Measurements from ENCODE around the gene SFT2D3.

SFT2D3 gene

DNA sequence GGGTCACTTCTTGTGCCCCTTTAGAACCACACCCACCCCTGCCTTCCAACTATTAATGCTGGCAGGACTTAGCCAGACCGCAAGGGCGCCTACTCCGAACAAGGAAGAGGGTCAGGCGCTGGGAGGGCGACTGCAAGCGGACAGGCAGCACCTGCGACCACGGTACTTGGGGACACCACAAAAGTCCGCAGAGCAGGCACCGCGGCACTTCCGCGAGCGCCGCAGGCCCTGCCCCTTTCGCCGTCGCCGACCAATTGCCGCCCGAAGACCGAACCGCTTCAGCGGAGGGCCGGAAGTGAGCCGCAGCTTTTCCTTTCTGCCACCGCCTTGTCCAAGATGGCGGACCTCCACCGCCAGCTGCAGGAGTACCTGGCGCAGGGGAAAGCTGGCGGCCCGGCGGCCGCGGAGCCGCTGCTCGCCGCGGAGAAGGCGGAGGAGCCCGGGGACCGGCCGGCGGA lies at the start of gene SFT2D3:
Gene SFT2D3, plus strand, starts transcription at position 305 of the 458 bp plus-strand sequence. Its CDS starts 32 bp downstream, at position 337.
- DNase-seq (ENCODE audit: low read depth, low spot score) = peak; percentile 78

DNA sequence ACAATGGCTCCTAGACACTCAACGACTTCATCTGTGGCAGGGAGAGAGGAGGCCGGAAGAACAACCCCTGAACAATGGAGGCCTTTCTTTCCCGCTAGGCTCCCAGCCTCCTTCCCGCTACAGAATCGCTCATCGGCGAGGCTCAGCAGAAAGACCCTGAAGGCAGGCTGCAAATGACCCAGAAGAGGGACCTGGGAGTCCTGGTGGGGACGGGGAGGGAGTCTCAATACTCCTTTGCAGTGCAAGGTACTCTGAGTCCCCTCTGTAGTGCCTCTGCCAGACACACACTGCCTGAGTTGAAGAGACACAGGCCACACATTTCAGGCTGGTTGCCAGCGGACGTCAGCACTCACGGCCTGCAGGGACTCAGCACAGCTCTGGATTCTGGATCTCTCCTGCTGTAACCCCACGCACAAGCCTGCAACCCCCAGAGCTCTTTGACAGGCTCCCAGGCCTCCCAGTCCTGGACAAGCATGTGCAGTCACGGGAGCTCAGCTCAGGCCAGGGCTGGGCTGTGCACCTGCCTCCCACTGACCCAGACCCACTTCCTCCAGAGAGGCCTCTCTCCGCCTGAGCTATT lies 49.2 kb upstream of the SFT2D3 start:
- DNase-seq (ENCODE audit: low read depth, low spot score) = no peak

GRCh38 chr2:127652786-127653357 lies 48.4 kb upstream of the SFT2D3 start:
- no peak for DNase-seq (ENCODE audit: low read depth, low spot score)

DNA sequence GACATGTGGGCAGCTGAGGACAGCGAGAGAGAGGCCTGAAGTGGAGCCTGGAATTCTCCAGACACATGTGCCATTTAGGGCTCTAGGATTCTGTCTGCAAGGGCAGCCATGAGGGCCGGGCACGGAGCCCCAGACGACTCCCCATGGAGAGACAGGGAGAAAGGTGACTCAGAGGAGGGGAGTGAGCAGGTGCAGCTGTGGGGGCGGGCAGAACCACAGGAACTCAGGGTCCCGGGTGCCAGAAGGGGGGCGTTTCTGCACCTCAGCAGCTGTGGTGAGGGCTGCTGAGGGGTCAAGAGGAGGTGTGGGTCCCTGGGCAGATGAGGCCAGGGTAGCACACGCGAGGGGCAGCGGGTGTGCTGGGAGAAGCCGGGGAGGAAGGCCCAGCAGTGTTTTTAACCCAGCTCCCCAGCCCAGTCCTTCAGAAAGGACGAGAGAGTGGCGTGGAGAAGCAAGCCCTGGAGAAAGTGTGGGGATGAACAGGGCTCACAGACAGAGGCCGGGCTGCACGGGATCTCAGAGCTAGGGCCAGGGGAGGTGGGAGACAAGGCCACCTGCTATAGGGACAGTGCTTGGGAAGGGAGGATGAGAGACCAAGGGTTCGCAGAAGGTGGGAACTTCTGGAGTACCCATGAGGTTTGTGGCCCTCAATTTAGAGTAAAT lies 47.7 kb upstream of the SFT2D3 start:
- no peak for DNase-seq (ENCODE audit: low read depth, low spot score)

- no peak for DNase-seq (ENCODE audit: low read depth, low spot score)
Measured at GRCh38 chr2:127654084-127654837, 47.0 kb upstream of the SFT2D3 start.

- no peak for DNase-seq (ENCODE audit: low read depth, low spot score)
Measured at GRCh38 chr2:127654838-127655175, 46.5 kb upstream of the SFT2D3 start.

- DNase-seq (ENCODE audit: low read depth, low spot score) = no peak
Measured at GRCh38 chr2:127655209-127656073, 45.9 kb upstream of the SFT2D3 start.

GRCh38 chr2:127656569-127657231 lies 44.6 kb upstream of the SFT2D3 start:
- no peak for DNase-seq (ENCODE audit: low read depth, low spot score)

DNA sequence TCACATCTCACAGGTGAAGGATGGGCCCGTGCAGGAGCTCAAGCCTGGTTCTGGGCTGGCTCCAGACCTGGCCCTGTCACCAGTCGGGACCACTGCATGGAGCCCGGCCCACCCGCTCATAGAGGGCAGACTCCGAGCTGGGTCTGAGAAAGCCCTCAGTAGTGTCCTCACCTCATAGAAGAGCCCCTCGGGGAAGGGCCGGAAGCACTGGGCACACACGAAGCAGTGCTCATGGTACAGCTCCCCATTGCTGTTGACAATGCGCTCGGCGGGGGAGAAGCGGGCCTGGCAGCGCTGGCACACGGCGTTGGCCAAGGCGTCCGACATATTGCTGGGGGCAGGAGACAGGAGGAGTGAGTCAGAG lies 44.1 kb upstream of the SFT2D3 start:
- no peak for DNase-seq (ENCODE audit: low read depth, low spot score)

- DNase-seq (ENCODE audit: low read depth, low spot score) = no peak
Measured at GRCh38 chr2:127658146-127658545, 43.2 kb upstream of the SFT2D3 start.

DNA sequence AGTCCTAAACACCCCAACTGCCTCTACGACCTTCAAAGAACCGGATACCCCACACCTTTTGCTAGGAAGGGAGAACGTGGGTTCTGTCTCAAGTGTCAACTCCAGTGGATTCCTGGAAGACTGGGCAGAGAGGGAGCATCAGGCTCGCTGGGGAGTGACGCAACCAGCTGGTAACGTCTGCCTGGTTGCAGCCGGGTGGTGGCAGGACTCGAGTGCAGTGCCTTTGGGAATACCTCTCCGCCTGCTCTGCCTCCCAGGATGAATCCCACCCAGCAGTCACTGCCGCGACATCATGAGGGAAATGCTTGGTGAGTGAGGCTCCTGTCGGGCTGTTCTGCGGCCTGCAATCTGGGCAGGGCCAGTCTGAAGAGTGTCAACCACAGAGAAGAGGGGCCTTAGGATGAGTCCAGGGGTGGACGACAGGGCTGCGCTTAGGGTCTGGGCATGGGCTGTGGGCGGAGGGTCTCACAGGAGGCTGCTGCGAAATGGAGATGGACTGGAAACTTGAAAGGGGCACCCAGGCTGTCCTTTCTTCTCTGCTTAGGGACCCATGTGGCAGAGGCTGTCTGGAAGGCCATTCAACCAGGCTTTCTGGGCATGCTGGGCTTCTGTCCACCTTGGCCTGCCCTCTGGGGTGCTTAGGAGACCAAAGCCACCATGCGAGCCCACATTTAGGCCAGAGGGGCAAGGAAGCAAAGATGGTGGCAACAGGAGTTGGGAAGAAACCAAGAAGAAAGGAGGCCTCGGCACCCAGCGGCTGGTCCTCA lies 42.5 kb upstream of the SFT2D3 start:
- no peak for DNase-seq (ENCODE audit: low read depth, low spot score)

DNA sequence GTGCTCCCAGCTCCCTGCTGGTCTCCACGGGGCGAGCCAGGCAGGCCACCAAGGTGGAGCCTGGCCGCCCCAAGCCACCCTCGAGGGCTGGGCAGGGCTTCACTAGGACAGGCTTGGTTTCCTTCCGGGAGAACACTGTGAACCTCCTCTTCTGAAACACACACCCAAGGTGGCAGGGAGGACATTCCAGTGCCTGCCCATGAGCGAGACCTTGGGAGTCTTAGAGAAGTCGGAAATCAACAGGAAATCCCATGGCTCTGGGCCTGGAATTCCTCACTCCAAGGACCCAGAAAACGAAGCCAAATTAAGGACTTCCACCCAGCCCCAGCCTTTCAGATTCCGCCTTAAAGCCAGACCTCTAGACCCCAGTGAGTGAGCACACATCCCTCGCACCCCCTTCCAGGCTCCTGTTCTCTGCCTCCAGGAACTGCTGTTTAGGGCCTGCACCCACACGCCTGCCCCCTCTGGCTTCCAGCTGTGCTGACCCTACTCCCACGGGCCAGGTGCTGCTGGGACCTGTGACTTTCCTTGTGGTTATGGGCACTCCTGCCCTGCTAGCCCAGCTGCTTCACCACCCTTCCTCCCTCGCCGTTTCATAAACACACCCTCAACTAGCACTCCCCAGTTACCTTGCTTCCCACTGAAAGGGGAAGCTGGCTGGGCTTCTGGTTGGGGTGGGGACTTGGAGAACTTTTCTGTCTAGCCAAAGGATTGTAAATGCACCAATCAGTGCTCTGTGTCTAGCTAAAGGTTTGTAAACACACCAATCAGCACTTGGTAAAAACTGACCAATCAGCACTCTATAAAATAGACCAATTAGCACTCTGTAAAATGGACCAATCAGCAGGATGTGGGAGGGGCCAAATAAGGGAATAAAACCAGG lies 41.6 kb upstream of the SFT2D3 start:
- no peak for DNase-seq (ENCODE audit: low read depth, low spot score)

- no peak for DNase-seq (ENCODE audit: low read depth, low spot score)
Measured at GRCh38 chr2:127660291-127660578, 41.1 kb upstream of the SFT2D3 start.

DNA sequence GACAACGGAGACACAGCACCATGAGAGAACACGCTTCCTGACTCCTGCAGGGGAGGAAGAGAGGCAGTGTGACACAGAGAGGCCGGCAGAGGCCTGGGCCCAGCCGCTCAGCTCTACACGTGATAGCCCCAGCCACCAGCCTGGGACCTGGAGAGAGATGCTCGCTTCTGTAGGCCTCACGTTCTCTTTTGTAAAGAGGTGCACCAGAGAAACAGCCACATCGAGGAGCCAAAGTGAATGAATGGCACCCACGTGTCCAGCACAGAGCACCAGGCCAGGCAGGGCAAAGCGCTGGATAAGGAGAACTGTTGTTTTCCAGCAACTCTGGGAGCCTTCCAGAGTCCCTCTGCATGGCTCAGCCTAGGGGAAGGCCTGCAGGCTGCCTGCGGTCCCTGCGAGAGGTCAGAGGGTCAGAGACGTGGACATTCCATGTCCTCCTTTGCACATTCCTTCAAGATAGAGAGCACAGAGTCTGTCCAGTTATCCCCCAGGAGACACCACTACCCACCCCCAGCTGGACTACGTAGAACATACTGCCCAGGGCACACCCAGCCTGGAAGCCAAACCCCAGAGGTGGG lies 40.1 kb upstream of the SFT2D3 start:
- DNase-seq (ENCODE audit: low read depth, low spot score) = no peak

GRCh38 chr2:127661949-127662510 lies 39.3 kb upstream of the SFT2D3 start:
- DNase-seq (ENCODE audit: low read depth, low spot score) = no peak

GRCh38 chr2:127662937-127663565 lies 38.2 kb upstream of the SFT2D3 start:
- DNase-seq (ENCODE audit: low read depth, low spot score) = no peak

DNA sequence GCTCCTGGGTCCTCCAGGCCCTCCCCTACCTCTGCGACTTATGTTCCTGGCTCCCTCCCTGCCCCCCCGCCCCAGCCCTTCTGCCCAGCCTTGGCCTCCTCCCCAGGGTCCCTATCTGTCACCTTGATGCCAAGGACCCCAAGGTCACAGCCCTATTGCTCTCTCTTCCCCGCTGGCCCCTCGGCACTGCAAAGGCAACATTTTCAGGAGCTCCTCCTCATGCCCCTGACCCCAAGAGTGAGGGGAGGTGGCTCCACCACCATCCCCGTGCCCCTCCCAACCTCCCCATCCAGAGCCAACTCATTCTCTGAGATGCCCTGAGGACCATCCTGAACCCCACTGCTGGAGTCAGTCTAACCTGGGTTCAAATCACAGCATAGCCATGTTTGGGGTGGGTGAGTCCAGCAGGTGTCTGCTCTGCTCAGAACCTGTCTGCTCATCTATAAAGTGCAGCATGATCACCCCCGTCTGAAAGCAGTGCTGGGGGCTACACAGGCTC lies 37.7 kb upstream of the SFT2D3 start:
- DNase-seq (ENCODE audit: low read depth, low spot score) = no peak
